ENCODE measurements around the gene MB21D2. TPM values are rescaled to one million over a fixed set of nuclear protein-coding genes. Genes with fewer than 3 reads are reported as not detected.

MB21D2 gene
- total RNA-seq, 4 donors from 2014 or later = 1.5 to 3.8 (median 2.7) TPM

- DNase-seq (no peak), ATAC-seq (no peak)
- no peaks in the 10 kb centered on the region for H3K27me3 ChIP-seq
- intact Hi-C loops (cut with DNase I; ENCODE audit: low total_unique reads) = loop anchor here (1.0 to 5.0 kb wide), 2 partner anchors 237 to 336 kb away; no protein-coding TSS in a partner anchor
- in situ Hi-C loops (cut with MboI; ENCODE audit: low sequenced_read_pairs in 4 of 4) = loop anchor here in 3 of 4 donors (5.0 to 10.0 kb wide), 2 partner anchors 236 to 238 kb away; no protein-coding TSS in a partner anchor
- H3K4me3 ChIP-seq = no peak overlapping the region
- H3K36me3 ChIP-seq = no peaks in the 10 kb centered on the region
- TF ChIP-seq, protein P1, sequence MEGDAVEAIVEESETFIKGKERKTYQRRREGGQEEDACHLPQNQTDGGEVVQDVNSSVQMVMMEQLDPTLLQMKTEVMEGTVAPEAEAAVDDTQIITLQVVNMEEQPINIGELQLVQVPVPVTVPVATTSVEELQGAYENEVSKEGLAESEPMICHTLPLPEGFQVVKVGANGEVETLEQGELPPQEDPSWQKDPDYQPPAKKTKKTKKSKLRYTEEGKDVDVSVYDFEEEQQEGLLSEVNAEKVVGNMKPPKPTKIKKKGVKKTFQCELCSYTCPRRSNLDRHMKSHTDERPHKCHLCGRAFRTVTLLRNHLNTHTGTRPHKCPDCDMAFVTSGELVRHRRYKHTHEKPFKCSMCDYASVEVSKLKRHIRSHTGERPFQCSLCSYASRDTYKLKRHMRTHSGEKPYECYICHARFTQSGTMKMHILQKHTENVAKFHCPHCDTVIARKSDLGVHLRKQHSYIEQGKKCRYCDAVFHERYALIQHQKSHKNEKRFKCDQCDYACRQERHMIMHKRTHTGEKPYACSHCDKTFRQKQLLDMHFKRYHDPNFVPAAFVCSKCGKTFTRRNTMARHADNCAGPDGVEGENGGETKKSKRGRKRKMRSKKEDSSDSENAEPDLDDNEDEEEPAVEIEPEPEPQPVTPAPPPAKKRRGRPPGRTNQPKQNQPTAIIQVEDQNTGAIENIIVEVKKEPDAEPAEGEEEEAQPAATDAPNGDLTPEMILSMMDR (IDR thresholded peaks at IDR 0.05 in 4 of 5, conservative IDR thresholded peaks at IDR 0.05 in 1 of 5) = peak in 4 of 5 experiments; percentile 21 to 44 (median 36)
- TF ChIP-seq POLR2A (IDR thresholded peaks at IDR 0.05) = no peak
- peaks cover 0 to 3% of the 10 kb centered on the region in 2 donors for H3K4me1 ChIP-seq
- no peak overlapping the region for H3K27ac ChIP-seq
- no peaks in the 10 kb centered on the region for H3K9me3 ChIP-seq
Observed at GRCh38 chr3:192802957-192803899, 114.4 kb downstream of the MB21D2 start.

- Histone ChIP-seq H3K4me3 (no peak overlapping the region), H3K27ac (no peak overlapping the region), H3K9me3 (no peaks in the 10 kb centered on the region), H3K27me3 (no peaks in the 10 kb centered on the region), H3K36me3 (no peaks in the 10 kb centered on the region), H3K4me1 (peaks cover 0 to 3% of the 10 kb centered on the region in 2 donors)
- intact Hi-C loops (cut with DNase I; ENCODE audit: low total_unique reads) = loop anchor here (5.0 kb wide), 1 partner anchor 335 kb away; no protein-coding TSS in a partner anchor
- no peak for TF ChIP-seq POLR2A (IDR thresholded peaks at IDR 0.05)
- TF ChIP-seq, protein P1 (IDR thresholded peaks at IDR 0.05 in 4 of 5, conservative IDR thresholded peaks at IDR 0.05 in 1 of 5) = no peak
- in situ Hi-C loops (cut with MboI; ENCODE audit: low sequenced_read_pairs in 4 of 4) = loop anchor here in 3 of 4 donors (5.0 to 10.0 kb wide), 2 partner anchors 235 to 237 kb away; no protein-coding TSS in a partner anchor
- DNase-seq (no peak), ATAC-seq (no peak)
Observed at GRCh38 chr3:192801985-192802384, 115.7 kb downstream of the MB21D2 start.

GRCh38 chr3:192799721-192800120 is 117.9 kb downstream of the MB21D2 start:
- Histone ChIP-seq H3K9me3 (no peaks in the 10 kb centered on the region), H3K27ac (no peak overlapping the region), H3K4me3 (no peak overlapping the region), H3K36me3 (no peaks in the 10 kb centered on the region), H3K4me1 (peaks cover 0 to 3% of the 10 kb centered on the region in 2 donors), H3K27me3 (no peaks in the 10 kb centered on the region)
- ATAC-seq = no peak
- intact Hi-C loops (cut with DNase I; ENCODE audit: low total_unique reads) = loop anchor here (5.0 kb wide), 1 partner anchor 332 kb away; no protein-coding TSS in a partner anchor
- in situ Hi-C loops (cut with MboI; ENCODE audit: low sequenced_read_pairs in 4 of 4) = loop anchor here in 3 of 4 donors (5.0 to 10.0 kb wide), 3 partner anchors 232 to 335 kb away; no protein-coding TSS in a partner anchor
- no peak for DNase-seq
- TF ChIP-seq, protein P1 (IDR thresholded peaks at IDR 0.05 in 4 of 5, conservative IDR thresholded peaks at IDR 0.05 in 1 of 5) = no peak
- no peak for TF ChIP-seq POLR2A (IDR thresholded peaks at IDR 0.05)

DNA sequence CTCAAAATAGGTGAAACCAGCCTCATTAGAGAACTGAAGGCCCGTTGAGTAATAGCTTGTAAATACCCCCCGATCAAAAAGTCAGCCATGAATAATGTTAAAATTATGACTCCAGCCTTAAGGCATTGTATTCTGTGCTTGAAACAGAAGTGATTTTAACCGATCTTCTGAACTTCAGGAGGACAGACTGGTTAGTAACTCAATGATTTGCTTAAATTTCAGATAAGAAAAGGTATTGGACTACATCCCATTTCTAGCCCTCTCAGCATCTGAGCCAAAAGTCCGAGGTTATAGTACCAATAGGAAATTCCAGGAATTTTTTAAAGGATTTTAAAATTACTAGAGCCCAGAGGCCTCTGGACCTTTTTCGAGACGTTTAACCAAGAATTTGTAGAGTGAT is 122.6 kb downstream of the MB21D2 start:
- Histone ChIP-seq H3K4me3 (no peak overlapping the region), H3K27ac (no peak overlapping the region), H3K36me3 (no peaks in the 10 kb centered on the region), H3K27me3 (no peaks in the 10 kb centered on the region), H3K9me3 (no peaks in the 10 kb centered on the region), H3K4me1 (no peaks in the 10 kb centered on the region)
- no peak for DNase-seq
- ATAC-seq = no peak
- in situ Hi-C loops (cut with MboI; ENCODE audit: low sequenced_read_pairs in 4 of 4) (loop anchor here in 1 of 4 donors (10.0 kb wide), 1 partner anchor 330 kb away; no protein-coding TSS in a partner anchor), intact Hi-C loops (cut with DNase I; ENCODE audit: low total_unique reads) (no loop called here)
- no peak for TF ChIP-seq POLR2A (IDR thresholded peaks at IDR 0.05)
- TF ChIP-seq, protein P1 (IDR thresholded peaks at IDR 0.05 in 4 of 5, conservative IDR thresholded peaks at IDR 0.05 in 1 of 5) = no peak

Data from gastrocnemius medialis (tissue), 4 donors.